GM18520 (cell line): ENCODE results near the gene DMXL1.
A peak's percentile ranks its signal among the peaks of the same experiment; 100 is the strongest.

Source experiments
- ATAC-seq: cut with Tn5 transposase; IDR thresholded peaks from one replicate; pipeline ENCODE4 v1.9.1; 2021; ENCODE audit not compliant: unreplicated experiment

The DMXL1 gene

GRCh38 chr5:119070828-119071560, at the start of gene DMXL1:
DMXL1 (plus strand) TSS chr5:119071087; CDS start chr5:119071570, 483 bp downstream.
- peak; percentile 71 for ATAC-seq

- no peak for ATAC-seq
Observed at GRCh38 chr5:119021149-119021732, 49.6 kb upstream of the DMXL1 start.

GRCh38 chr5:119022017-119022745, 48.7 kb upstream of the DMXL1 start:
- peak; percentile 56 for ATAC-seq

GRCh38 chr5:119022773-119023172, 48.1 kb upstream of the DMXL1 start:
- ATAC-seq = no peak

- ATAC-seq = no peak
Observed at GRCh38 chr5:119028575-119028974, 42.3 kb upstream of the DMXL1 start.

GRCh38 chr5:119031011-119031886, 39.6 kb upstream of the DMXL1 start:
- ATAC-seq = peak; percentile 69

- peak; percentile 42 for ATAC-seq
Observed at GRCh38 chr5:119031905-119032304, 39.0 kb upstream of the DMXL1 start.

GRCh38 chr5:119032656-119033055, 38.2 kb upstream of the DMXL1 start:
- no peak for ATAC-seq

GRCh38 chr5:119033135-119033534, 37.8 kb upstream of the DMXL1 start:
- ATAC-seq = no peak

GRCh38 chr5:119036101-119036762, 34.7 kb upstream of the DMXL1 start:
- ATAC-seq = no peak

- ATAC-seq = no peak
Observed at GRCh38 chr5:119037496-119038215, 33.2 kb upstream of the DMXL1 start.

- no peak for ATAC-seq
Observed at GRCh38 chr5:119048246-119048645, 22.6 kb upstream of the DMXL1 start.

GRCh38 chr5:119049824-119050449, 20.9 kb upstream of the DMXL1 start:
- ATAC-seq = no peak

- no peak for ATAC-seq
Observed at GRCh38 chr5:119054101-119054500, 16.8 kb upstream of the DMXL1 start.

GRCh38 chr5:119055294-119055693, 15.6 kb upstream of the DMXL1 start:
- no peak for ATAC-seq

GRCh38 chr5:119058979-119059529, 11.8 kb upstream of the DMXL1 start:
- no peak for ATAC-seq

- no peak for ATAC-seq
Observed at GRCh38 chr5:119059740-119060255, 11.1 kb upstream of the DMXL1 start.

GRCh38 chr5:119063579-119064379, 7.1 kb upstream of the DMXL1 start:
- peak; percentile 55 for ATAC-seq
